Lung (tissue), 12 donors: ENCODE results near the gene TALDO1. TPM values are rescaled to one million over a fixed set of nuclear protein-coding genes. Genes with fewer than 3 reads are reported as not detected.

Experiments used
- ATAC-seq: fragments of 200-7000 bp; cut with Tn5 transposase; one replicate; pipeline ENCODE4 v1.9.1; 2020; ENCODE audit warnings: moderate number of reproducible peaks; ENCODE audit not compliant: insufficient read depth, low FRiP score
- DNase-seq, 3 donors: peaks; one replicate each; pipeline ENCODE4 v3.0.0-alpha.2; 2013 to 2017
- H3K27ac ChIP-seq, 2 donors: one replicate each; pipeline ENCODE4 v1.5.1; 2013; ENCODE audit warnings: mild to moderate bottlenecking in 2 of 2, moderate library complexity in 2 of 2, control low read depth in 1 of 2, inconsistent platforms in 1 of 2, low read depth in 1 of 2, low read length in 1 of 2
- H3K27me3 ChIP-seq, 3 donors: one replicate each; pipeline ENCODE4 v1.5.1; 2013; ENCODE audit warnings: low read length in 2 of 3; ENCODE audit not compliant: control insufficient read depth in 3 of 3, insufficient read depth in 3 of 3
- H3K36me3 ChIP-seq, 4 donors: one replicate each; pipeline ENCODE4 v1.5.1; 2013; ENCODE audit warnings: low read length in 4 of 4, mild to moderate bottlenecking in 1 of 4, moderate library complexity in 1 of 4; ENCODE audit not compliant: control insufficient read depth in 4 of 4, insufficient read depth in 4 of 4
- H3K4me1 ChIP-seq, 5 donors: one replicate each; pipeline ENCODE4 v1.5.1; 2013; ENCODE audit warnings: low read length in 5 of 5, mild to moderate bottlenecking in 2 of 5, moderate library complexity in 1 of 5; ENCODE audit not compliant: control insufficient read depth in 5 of 5, insufficient read depth in 5 of 5
- H3K4me3 ChIP-seq: one replicate; pipeline ENCODE4 v1.5.1; 2013; ENCODE audit warnings: mild to moderate bottlenecking, control low read depth, moderate library complexity
- H3K9ac ChIP-seq, 2 donors: one replicate each; pipeline ENCODE4 v1.5.1; 2013; ENCODE audit warnings: low read length in 2 of 2, control low read depth in 1 of 2; ENCODE audit not compliant: insufficient read depth in 1 of 2
- H3K9me3 ChIP-seq, 4 donors: one replicate each; pipeline ENCODE4 v1.5.1; 2013; ENCODE audit warnings: low read length in 3 of 4, mild to moderate bottlenecking in 1 of 4, moderate library complexity in 1 of 4; ENCODE audit not compliant: control insufficient read depth in 4 of 4, insufficient read depth in 3 of 4
- WGBS, 2 donors: extraction: QIAGEN DNeasy Blood & Tissue Kit; methylation state at CpG; one replicate each; pipeline ENCODE4 v1.1.7; 2013; 5-methylcytosine and 5-hydroxymethylcytosine counted together
- polyA plus RNA-seq, 2 donors: library from polyadenylated mRNA; stranded (reverse); fragments of 200-250 nt; gene quantifications; one replicate each; pipeline ENCODE4 v1.2.1, GENCODE V29; 2013
- total RNA-seq, 2 donors: library from RNA; depleted of rRNA in 1 of 2; stranded (reverse); fragments of >200 nt in 1 of 2; gene quantifications; one replicate each; pipeline ENCODE4 v1.2.1, GENCODE V29; 2014 to 2021
- TF ChIP-seq, protein P1 (sequence below): IDR thresholded peaks from 2 replicates; pipeline ENCODE4 v1.5.1; 2012; ENCODE audit warnings: mild to moderate bottlenecking; ENCODE audit errors: control extremely low read depth, extremely low read depth
- donor health status: control.
- donor health status: control.
- donor health status: Bipolar disorder and iron deficiency.
- donor health status: healthy.
- donor health status: DM: yes; HTN: yes; CAD: no.

TALDO1 gene
- total and polyA plus RNA-seq, 4 donors = 128 to 311 (median 239) TPM

DNA sequence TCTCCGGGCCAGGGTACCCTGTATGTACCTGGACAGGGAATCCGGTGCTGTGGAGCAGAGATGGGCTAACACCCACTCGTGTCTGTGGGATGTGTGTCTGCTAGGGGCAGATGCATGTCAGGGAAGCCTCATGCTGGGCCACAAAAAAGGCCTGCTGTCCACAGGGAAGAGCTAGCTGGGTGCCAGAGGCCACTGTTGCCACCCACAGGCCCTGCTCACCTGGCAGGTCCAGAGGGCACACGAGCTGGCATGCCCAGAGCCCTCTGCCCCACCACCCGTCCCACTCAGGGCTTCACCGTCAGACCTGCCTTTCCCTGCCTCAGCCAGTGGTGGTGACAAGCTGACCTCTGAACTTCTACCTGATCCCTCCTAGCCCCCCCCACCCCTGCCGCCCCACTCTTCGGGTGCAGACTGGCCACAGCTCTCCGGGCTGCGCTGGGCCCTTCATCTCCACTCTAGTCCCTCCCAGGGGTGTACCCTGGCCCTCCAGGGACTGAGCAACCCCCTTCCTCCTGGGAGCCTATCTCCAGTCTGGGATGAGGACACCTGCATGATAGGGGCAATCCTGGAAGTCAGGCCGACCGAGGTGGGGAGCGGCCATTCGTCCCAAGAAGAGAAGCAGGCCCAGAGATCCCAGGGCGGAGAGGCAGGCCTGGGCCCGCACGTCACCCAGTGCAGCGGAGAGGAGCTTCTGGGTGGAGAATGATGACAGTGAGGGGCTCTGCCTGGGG is 49.5 kb downstream of the TALDO1 start:
- Histone ChIP-seq H3K4me1 (peaks cover 0 to 22% (median 15%) of the 10 kb centered on the region in 5 donors), H3K27me3 (no peaks in the 10 kb centered on the region), H3K9me3 (no peaks in the 10 kb centered on the region), H3K36me3 (peaks cover 0 to 36% (median 6%) of the 10 kb centered on the region in 4 donors), H3K9ac (peak overlapping the region in 1 of 2 donors; percentile 87), H3K27ac (peak overlapping the region; percentile 17 to 83), H3K4me3 (peak overlapping the region; percentile 48)
- ATAC-seq = no peak
- 22 to 32% methylated on average over 18 of the region's 18 CpGs for WGBS, 2 donors
- no peak for DNase-seq
- TF ChIP-seq, protein P1, sequence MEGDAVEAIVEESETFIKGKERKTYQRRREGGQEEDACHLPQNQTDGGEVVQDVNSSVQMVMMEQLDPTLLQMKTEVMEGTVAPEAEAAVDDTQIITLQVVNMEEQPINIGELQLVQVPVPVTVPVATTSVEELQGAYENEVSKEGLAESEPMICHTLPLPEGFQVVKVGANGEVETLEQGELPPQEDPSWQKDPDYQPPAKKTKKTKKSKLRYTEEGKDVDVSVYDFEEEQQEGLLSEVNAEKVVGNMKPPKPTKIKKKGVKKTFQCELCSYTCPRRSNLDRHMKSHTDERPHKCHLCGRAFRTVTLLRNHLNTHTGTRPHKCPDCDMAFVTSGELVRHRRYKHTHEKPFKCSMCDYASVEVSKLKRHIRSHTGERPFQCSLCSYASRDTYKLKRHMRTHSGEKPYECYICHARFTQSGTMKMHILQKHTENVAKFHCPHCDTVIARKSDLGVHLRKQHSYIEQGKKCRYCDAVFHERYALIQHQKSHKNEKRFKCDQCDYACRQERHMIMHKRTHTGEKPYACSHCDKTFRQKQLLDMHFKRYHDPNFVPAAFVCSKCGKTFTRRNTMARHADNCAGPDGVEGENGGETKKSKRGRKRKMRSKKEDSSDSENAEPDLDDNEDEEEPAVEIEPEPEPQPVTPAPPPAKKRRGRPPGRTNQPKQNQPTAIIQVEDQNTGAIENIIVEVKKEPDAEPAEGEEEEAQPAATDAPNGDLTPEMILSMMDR = no peak

DNA sequence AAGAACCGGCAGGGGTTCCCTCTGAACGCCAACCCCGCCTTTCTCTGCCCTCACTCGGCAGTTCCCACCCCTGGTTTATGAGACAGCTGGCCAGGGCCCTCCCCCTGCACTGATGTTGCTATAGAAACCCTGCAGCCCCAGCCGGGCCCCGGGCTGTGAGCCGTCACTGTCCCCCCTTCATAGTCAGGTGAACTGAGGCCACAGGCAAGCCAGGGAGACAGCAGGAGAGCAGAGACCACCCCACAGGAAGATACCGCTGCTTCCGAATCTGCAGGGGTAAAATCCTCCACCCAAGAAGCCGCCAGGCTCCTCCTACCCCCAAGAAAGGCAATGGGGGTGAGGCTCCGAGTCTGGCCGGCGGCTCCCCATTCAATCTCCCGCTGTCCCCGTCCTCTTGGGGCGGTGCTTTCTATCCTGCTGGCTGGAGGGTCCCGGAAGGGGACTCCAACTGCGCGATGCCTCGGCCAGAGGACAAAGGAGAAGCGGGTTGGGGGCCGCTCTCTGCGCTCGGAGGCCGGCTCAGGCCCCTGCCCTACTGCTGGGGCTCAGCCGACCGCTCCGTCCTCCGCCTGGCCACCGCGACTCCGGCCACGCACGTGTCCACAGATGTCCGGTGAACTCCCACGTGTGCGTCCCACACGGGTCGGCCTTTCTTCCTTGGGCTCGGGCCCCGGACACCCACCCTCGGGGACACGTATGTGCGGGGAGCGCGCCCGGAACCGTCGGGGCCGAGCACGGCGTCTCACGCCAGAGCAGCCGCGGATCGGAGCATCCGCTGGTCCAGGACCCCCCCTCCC is 50.2 kb downstream of the TALDO1 start:
- H3K4me3 ChIP-seq = peak overlapping the region; percentile 48
- no peaks in the 10 kb centered on the region for H3K9me3 ChIP-seq
- DNase-seq = peak; percentile 89
- peak; percentile 60 for ATAC-seq
- 0% methylated on average over 42 to 57 of the region's 57 CpGs for WGBS, 2 donors
- H3K27ac ChIP-seq = peak overlapping the region; percentile 17 to 83
- H3K4me1 ChIP-seq = peaks cover 0 to 22% (median 15%) of the 10 kb centered on the region in 5 donors
- no peaks in the 10 kb centered on the region for H3K27me3 ChIP-seq
- peak overlapping the region in 1 of 2 donors; percentile 8 for H3K9ac ChIP-seq
- H3K36me3 ChIP-seq = peaks cover 0 to 31% (median 6%) of the 10 kb centered on the region in 4 donors
- TF ChIP-seq, protein P1 = no peak

DNA sequence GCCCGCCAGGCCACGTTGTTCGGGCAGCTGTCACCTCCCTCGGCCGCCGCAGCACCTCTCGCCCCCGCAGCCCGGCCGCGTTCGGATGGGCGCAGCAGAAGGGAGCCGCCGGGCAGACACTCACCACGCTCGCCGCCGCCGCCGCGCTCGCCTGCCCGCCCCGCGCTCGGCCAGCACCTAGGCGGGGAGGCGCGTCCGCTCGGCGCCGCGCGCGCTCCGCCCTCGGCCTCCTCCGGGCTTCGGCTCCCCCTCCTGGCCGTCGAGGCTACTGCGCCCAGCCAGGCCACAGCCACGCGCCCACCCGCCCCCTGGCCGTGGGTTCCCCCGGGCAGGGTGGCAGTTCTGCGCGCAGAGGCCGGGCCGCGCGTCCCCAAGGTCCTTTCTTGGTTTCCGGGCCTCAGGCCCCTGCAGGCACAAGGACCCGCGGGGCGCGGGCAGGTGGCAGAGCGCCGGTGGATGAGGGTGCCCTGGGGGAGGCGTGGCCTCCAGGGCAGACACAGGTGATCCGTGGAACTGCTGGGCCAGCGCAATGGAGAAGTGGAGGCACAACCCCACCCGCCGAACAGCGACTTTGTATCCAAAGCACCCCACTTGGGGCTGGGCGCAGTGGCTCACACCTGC is 50.9 kb downstream of the TALDO1 start, which contains the start of gene SLC25A22:
SLC25A22 (minus strand) TSS at position 189 of the 621 bp plus-strand sequence. CDS start 3,275 bp downstream, outside the sequence.
- TF ChIP-seq, protein P1 = peak; percentile 70
- Histone ChIP-seq H3K36me3 (peaks cover 0 to 28% (median 5%) of the 10 kb centered on the region in 4 donors), H3K4me3 (peak within 1 kb of the TSS; percentile 48), H3K9me3 (no peaks in the 10 kb centered on the region), H3K27ac (peak within 1 kb of the TSS; percentile 17 to 83), H3K9ac (peak within 1 kb of the TSS in 1 of 2 donors; percentile 8), H3K27me3 (no peaks in the 10 kb centered on the region), H3K4me1 (peaks cover 0 to 22% (median 15%) of the 10 kb centered on the region in 5 donors)
- peak; percentile 81 for ATAC-seq
- 4 to 7% methylated on average over 34 to 69 of the region's 69 CpGs for WGBS, 2 donors
- peak; percentile 78 to 88 (median 84) for DNase-seq
